Endothelial cell of umbilical vein (primary cell): Measurements from ENCODE around the gene SCAMP4. TPM values are rescaled to one million over a fixed set of nuclear protein-coding genes. Genes with fewer than 3 reads are reported as not detected.

Source experiments
- BruUV-seq: library from RNA; stranded (reverse); fragments of 400-500 nt; replicated peaks from 2 replicates; lab custom pipeline; 2021; lab: Mats Ljungman, UMichigan
- CTCF ChIA-PET: fragments of 300-600, 350-600 bp; sonication (Branson Sonifier 250); formaldehyde crosslinking; loops from one replicate; lab custom pipeline; 2021; ENCODE audit warnings: antibody characterized with exemption, inconsistent platforms; lab: Charles Lee
- POLR2A ChIA-PET: fragments of 300-600, 350-600 bp; sonication (Branson Sonifier 250); formaldehyde crosslinking; loops from one replicate; lab custom pipeline; 2021; ENCODE audit warnings: antibody characterized with exemption, inconsistent platforms; lab: Charles Lee
- DNase-seq: peaks from one replicate; pipeline ENCODE4 v3.0.0-alpha.2; 2011; ENCODE audit warnings: low read depth, low spot score
- FAIRE-seq: peaks from 2 replicates; lab custom pipeline; 2011; peaks lifted over from hg19 to GRCh38; lab: Jason Lieb, UNC
- H2AFZ ChIP-seq: 2 replicates; pipeline ENCODE4 v1.6.0; 2012; ENCODE audit warnings: low read depth, low read length, control low read depth, inconsistent platforms
- H3K27ac ChIP-seq: 2 replicates; pipeline ENCODE4 v1.5.1; 2011; ENCODE audit warnings: low read depth, mild to moderate bottlenecking, control low read depth, low read length, moderate library complexity; ENCODE audit not compliant: insufficient read depth
- H3K27me3 ChIP-seq, 2 experiments: 2 replicates each; pipeline versions ENCODE4 v1.6.0 to v1.6.1; 2011; ENCODE audit warnings: low read length in 2 of 2, mixed read lengths in 1 of 2; ENCODE audit not compliant: control insufficient read depth in 2 of 2, insufficient read depth in 2 of 2
- H3K36me3 ChIP-seq, 2 experiments: 2 replicates in 1 of 2; 3 replicates in 1 of 2; pipeline ENCODE4 v1.5.1; 2011; ENCODE audit warnings: low read length in 2 of 2, mild to moderate bottlenecking in 1 of 2, moderate library complexity in 1 of 2; ENCODE audit not compliant: control insufficient read depth in 2 of 2, insufficient read depth in 2 of 2; ENCODE audit errors: extremely low read depth in 1 of 2
- H3K4me1 ChIP-seq: 3 replicates; pipeline ENCODE4 v1.5.1; 2011; ENCODE audit warnings: mild to moderate bottlenecking, low read length; ENCODE audit not compliant: control insufficient read depth, insufficient read depth; ENCODE audit errors: extremely low read depth
- H3K4me2 ChIP-seq: 2 replicates; pipeline ENCODE4 v1.6.1; 2011; ENCODE audit warnings: low read length, control low read depth, mixed read lengths; ENCODE audit not compliant: insufficient read depth
- H3K4me3 ChIP-seq, 3 experiments: fragments of 200-600 bp in 1 of 3; sonication (generic), shearing (Covaris generic) in 1 of 3; replicated peaks in 1 of 3; 2 replicates each; pipeline ENCODE4 v1.5.1; 2011 to 2016; ENCODE audit warnings: control low read depth in 3 of 3, low read length in 3 of 3, mild to moderate bottlenecking in 2 of 3, inconsistent platforms in 1 of 3, low read depth in 1 of 3, moderate library complexity in 1 of 3; ENCODE audit not compliant: insufficient read depth in 1 of 3
- H3K79me2 ChIP-seq: 2 replicates; pipeline ENCODE4 v1.6.0; 2012; ENCODE audit warnings: low read length, inconsistent platforms; ENCODE audit not compliant: control insufficient read depth, insufficient read depth
- H3K9ac ChIP-seq: replicated peaks from 2 replicates; pipeline ENCODE3; 2011; ENCODE audit warnings: low read length, control low read depth; ENCODE audit not compliant: insufficient read depth; ENCODE audit errors: extremely low read depth
- H3K9me1 ChIP-seq: replicated peaks from 3 replicates; pipeline ENCODE4 v1.6.0; 2011; ENCODE audit warnings: mild to moderate bottlenecking, low read length; ENCODE audit not compliant: control insufficient read depth, insufficient read depth; ENCODE audit errors: extremely low read depth
- H3K9me3 ChIP-seq: replicated peaks from 2 replicates; pipeline ENCODE4 v1.5.1; 2012; ENCODE audit warnings: low read length, inconsistent platforms; ENCODE audit not compliant: control insufficient read depth, insufficient read depth
- H4K20me1 ChIP-seq: replicated peaks from 2 replicates; pipeline ENCODE3; 2011; ENCODE audit warnings: mild to moderate bottlenecking, low read length; ENCODE audit not compliant: control insufficient read depth, insufficient read depth; ENCODE audit errors: extremely low read depth
- FOS ChIP-seq: IDR thresholded peaks from 2 replicates; pipeline ENCODE4 v1.6.1; 2011; ENCODE audit warnings: mild to moderate bottlenecking, low read length, moderate library complexity, borderline replicate concordance; ENCODE audit not compliant: insufficient read depth
- GATA2 ChIP-seq: IDR thresholded peaks from 2 replicates; pipeline ENCODE4 v1.7.0; 2011; ENCODE audit warnings: low read depth, mild to moderate bottlenecking, moderate library complexity, mixed read lengths, low read length; ENCODE audit not compliant: insufficient read length, insufficient read depth
- JUN ChIP-seq: IDR thresholded peaks from 2 replicates; pipeline ENCODE4 v1.6.1; 2011; ENCODE audit warnings: borderline replicate concordance, low read depth; ENCODE audit not compliant: insufficient read length, insufficient read depth
- POLR2AphosphoS5 ChIP-seq: IDR thresholded peaks from 2 replicates; pipeline ENCODE4 v1.6.1; 2012; ENCODE audit warnings: low read depth, mild to moderate bottlenecking, control low read depth, low read length, moderate library complexity; ENCODE audit not compliant: insufficient read depth
- dilution Hi-C: fragments of 300-500 bp; cut with MboI; formaldehyde crosslinking; loops from one replicate; pipeline ENCODE4 v1.15.0; 2019; ENCODE audit warnings: low sequenced_read_pairs; ENCODE audit not compliant: extremely low pct_ligation_motif_present
- intact Hi-C: fragments of 100-400 bp; cut with micrococcal nuclease; formaldehyde crosslinking; loops from one replicate; pipeline ENCODE4 v1.10.0; 2022
- polyA plus RNA-seq, 4 experiments: library from polyadenylated mRNA; depleted of rRNA in 3 of 4; stranded (reverse) in 3 of 4; unstranded in 1 of 4; fragments of >200 nt; gene quantifications; 2 replicates each; pipeline versions ENCODE4 v1.2.1 to v1.2.3, GENCODE V29; 2011 to 2012; ENCODE audit warnings: missing spikeins in 1 of 4
- total RNA-seq: library from RNA; stranded (reverse); gene quantifications from 2 replicates; pipeline ENCODE4 v1.2.3, GENCODE V29; 2021
- TF ChIP-seq, protein P1 (sequence below), 2 donors: IDR thresholded peaks; 1 replicate in 1 of 2; 2 replicates in 1 of 2; pipeline ENCODE4 v1.5.1; 2011; ENCODE audit warnings: low read length in 2 of 2, mild to moderate bottlenecking in 2 of 2, moderate library complexity in 2 of 2, control low read depth in 1 of 2, inconsistent platforms in 1 of 2, low read depth in 1 of 2; ENCODE audit not compliant: insufficient read depth in 1 of 2; ENCODE audit errors: extremely low read depth in 1 of 2
- TF ChIP-seq, protein P2 (sequence below): IDR thresholded peaks from 2 replicates; pipeline ENCODE4 v1.6.1; 2011; ENCODE audit not compliant: insufficient read depth, insufficient read length

SCAMP4 gene
- total and polyA plus RNA-seq, 2 donors (not counting 3 experiments of a cell fraction or from before 2014, with no cell fraction given), result 24.4 to 68.2 TPM

DNA sequence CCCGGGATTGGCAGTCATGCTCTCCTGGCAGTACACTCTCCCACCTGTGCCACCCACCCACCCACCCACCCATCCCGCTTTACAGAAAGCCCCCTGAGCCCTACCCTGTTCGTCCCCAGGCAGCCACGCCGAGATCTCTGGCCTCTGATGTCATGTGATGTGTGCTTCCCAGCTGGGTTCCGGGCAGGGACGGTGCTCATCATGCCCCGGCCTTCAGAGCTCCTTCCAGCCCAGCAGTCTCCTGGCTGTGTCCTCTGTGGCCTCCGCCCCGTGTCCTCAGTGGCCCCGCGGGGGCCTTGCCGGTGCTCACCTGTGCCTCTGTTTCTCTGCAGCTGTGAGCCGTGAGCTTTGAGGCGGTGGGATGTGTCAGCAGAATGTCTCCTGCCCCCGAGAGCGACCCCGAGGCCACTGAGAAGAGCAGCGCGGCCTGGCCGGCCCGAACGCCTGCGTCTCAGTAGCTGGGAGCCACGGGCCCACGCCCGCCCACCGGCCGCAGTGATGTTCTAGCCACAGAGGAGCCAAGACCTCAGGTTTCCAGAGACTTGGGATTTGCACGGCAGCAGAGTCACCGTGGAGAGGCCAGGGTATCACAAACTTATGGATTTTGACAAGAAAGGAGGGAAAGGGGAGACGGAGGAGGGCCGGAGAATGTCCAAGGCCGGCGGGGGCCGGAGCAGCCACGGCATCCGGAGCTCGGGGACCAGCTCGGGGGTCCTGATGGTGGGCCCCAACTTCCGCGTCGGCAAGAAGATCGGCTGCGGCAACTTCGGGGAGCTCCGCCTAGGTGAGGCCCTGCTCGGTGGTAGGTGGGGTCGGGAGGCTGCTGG lies 64.2 kb downstream of the SCAMP4 start:
- Histone ChIP-seq H3K36me3 (peaks cover 0 to 16% of the 10 kb centered on the region in 2 experiments), H3K9ac (no peak overlapping the region), H3K27ac (no peak overlapping the region), H4K20me1 (no peaks in the 10 kb centered on the region), H3K9me1 (no peaks in the 10 kb centered on the region), H3K4me1 (no peaks in the 10 kb centered on the region), H3K4me2 (no peak overlapping the region), H2AFZ (no peak overlapping the region), H3K9me3 (no peaks in the 10 kb centered on the region), H3K4me3 (no peak overlapping the region), H3K27me3 (no peaks in the 10 kb centered on the region), H3K79me2 (peaks cover 17% of the 10 kb centered on the region)
- FAIRE-seq (no peak), DNase-seq (no peak)
- ChIA-PET POLR2A (no interaction called here), CTCF (interaction anchor here (1.2 kb wide), 1 partner anchor 23 kb away, joined by 3 read pairs; no protein-coding TSS in a partner anchor)
- intact Hi-C loops, result no loop called here
- TF ChIP-seq, protein P1, sequence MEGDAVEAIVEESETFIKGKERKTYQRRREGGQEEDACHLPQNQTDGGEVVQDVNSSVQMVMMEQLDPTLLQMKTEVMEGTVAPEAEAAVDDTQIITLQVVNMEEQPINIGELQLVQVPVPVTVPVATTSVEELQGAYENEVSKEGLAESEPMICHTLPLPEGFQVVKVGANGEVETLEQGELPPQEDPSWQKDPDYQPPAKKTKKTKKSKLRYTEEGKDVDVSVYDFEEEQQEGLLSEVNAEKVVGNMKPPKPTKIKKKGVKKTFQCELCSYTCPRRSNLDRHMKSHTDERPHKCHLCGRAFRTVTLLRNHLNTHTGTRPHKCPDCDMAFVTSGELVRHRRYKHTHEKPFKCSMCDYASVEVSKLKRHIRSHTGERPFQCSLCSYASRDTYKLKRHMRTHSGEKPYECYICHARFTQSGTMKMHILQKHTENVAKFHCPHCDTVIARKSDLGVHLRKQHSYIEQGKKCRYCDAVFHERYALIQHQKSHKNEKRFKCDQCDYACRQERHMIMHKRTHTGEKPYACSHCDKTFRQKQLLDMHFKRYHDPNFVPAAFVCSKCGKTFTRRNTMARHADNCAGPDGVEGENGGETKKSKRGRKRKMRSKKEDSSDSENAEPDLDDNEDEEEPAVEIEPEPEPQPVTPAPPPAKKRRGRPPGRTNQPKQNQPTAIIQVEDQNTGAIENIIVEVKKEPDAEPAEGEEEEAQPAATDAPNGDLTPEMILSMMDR (IDR thresholded peaks at IDR 0.05; ENCODE audit: extremely low read depth in 1 of 2, insufficient read depth in 1 of 2, low read depth in 1 of 2, low read length in 2 of 2), result no peak
- TF ChIP-seq POLR2AphosphoS5 (no peak), JUN (no peak), GATA2 (no peak), FOS (no peak)
- TF ChIP-seq, protein P2, sequence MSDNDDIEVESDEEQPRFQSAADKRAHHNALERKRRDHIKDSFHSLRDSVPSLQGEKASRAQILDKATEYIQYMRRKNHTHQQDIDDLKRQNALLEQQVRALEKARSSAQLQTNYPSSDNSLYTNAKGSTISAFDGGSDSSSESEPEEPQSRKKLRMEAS, result no peak
- dilution Hi-C loops, result no loop called here
- no TSS peak for BruUV-seq
